Sigmoid colon (tissue), 7 donors: ENCODE data around the gene HLA-DMB. TPM values are rescaled to one million over a fixed set of nuclear protein-coding genes. Genes with fewer than 3 reads are reported as not detected.

Experiments
- DNase-seq: peaks from one replicate; pipeline ENCODE4 v3.0.0-alpha.2; 2019
- H3K27ac ChIP-seq, 4 donors: fragments of 200-600 bp; sonication (generic); one replicate each; pipeline ENCODE4 v1.5.1; 2016 to 2019; ENCODE audit warnings: mild to moderate bottlenecking in 1 of 4
- H3K27me3 ChIP-seq, 3 donors: fragments of 200-600 bp; sonication (generic); one replicate each; pipeline ENCODE4 v1.5.1; 2019; ENCODE audit warnings: mild to moderate bottlenecking in 1 of 3
- H3K36me3 ChIP-seq, 4 donors: fragments of 200-600 bp; sonication (generic); one replicate each; pipeline ENCODE4 v1.5.1; 2016 to 2019
- H3K4me1 ChIP-seq, 4 donors: fragments of 200-600 bp; sonication (generic); one replicate each; pipeline ENCODE4 v1.5.1; 2017 to 2019
- H3K4me3 ChIP-seq, 4 donors: fragments of 200-600 bp; sonication (generic); one replicate each; pipeline ENCODE4 v1.5.1; 2017 to 2019; ENCODE audit warnings: mild to moderate bottlenecking in 2 of 4, moderate library complexity in 1 of 4
- H3K9me3 ChIP-seq, 4 donors: fragments of 200-600 bp in 3 of 4; sonication (generic) in 3 of 4; one replicate each; pipeline versions ENCODE4 v1.5.1 to v1.6.1; 2013 to 2019
- CTCF ChIP-seq, 4 experiments: fragments of 450-650 bp in 3 of 4; fragments of 200-600 bp in 1 of 4; IDR thresholded peaks; one replicate each; pipeline ENCODE4 v1.5.1; 2016 to 2019; ENCODE audit warnings: antibody characterized with exemption in 4 of 4, mild to moderate bottlenecking in 3 of 4, moderate library complexity in 2 of 4
- EP300 ChIP-seq, 4 donors: sonication (generic); formaldehyde crosslinking; IDR thresholded peaks; one replicate each; pipeline ENCODE4 v1.6.1; 2017; ENCODE audit warnings: antibody characterized with exemption in 4 of 4
- POLR2A ChIP-seq, 2 donors: fragments of 450-650 bp; IDR thresholded peaks; one replicate each; pipeline ENCODE4 v1.6.1; 2016; ENCODE audit warnings: antibody characterized with exemption in 2 of 2, mild to moderate bottlenecking in 2 of 2, moderate library complexity in 2 of 2
- POLR2AphosphoS5 ChIP-seq, 4 donors: sonication (generic); formaldehyde crosslinking; IDR thresholded peaks; one replicate each; pipeline ENCODE4 v1.6.1; 2017; ENCODE audit warnings: antibody characterized with exemption in 4 of 4
- WGBS, 2 donors: extraction: QIAGEN DNeasy Blood & Tissue Kit; methylation state at CpG; one replicate each; pipeline ENCODE4 v1.1.7; 2013; 5-methylcytosine and 5-hydroxymethylcytosine counted together
- intact Hi-C: fragments of 100-400 bp; cut with DNase I; formaldehyde crosslinking; loops from one replicate; pipeline ENCODE4 v1.15.1; 2023
- polyA plus RNA-seq, 3 donors: library from polyadenylated mRNA; stranded (reverse); fragments of 200-250 nt; gene quantifications; one replicate each; pipeline ENCODE4 v1.2.3, GENCODE V29; 2013
- total RNA-seq, 4 donors: library from RNA; depleted of rRNA; stranded (reverse); fragments of >200 nt; gene quantifications; one replicate each; pipeline ENCODE4 v1.1.0, GENCODE V29; 2016
- donor health status: healthy with polysubstance abuse.
- donor health status: Bipolar disorder and iron deficiency.
- donor health status: healthy.

The HLA-DMB gene
- total and polyA plus RNA-seq, 7 donors: 10.2 to 108 (median 13.2) TPM

GRCh38 chr6:32960563-32960962 is 19.7 kb upstream of the HLA-DMB start:
- DNase-seq: no peak
- no peaks in the 10 kb centered on the region for H3K36me3 ChIP-seq
- no peaks in the 10 kb centered on the region for H3K27me3 ChIP-seq
- 55 to 90% methylated on average over 5 of the region's 5 CpGs for WGBS, 2 donors
- no peak overlapping the region for H3K27ac ChIP-seq
- intact Hi-C loops: no loop called here
- no peak overlapping the region for H3K4me3 ChIP-seq
- H3K9me3 ChIP-seq: no peaks in the 10 kb centered on the region
- H3K4me1 ChIP-seq: peaks cover 0 to 6% (median 0%) of the 10 kb centered on the region in 4 donors
- no peak for TF ChIP-seq CTCF (IDR thresholded peaks at IDR 0.05)
- TF ChIP-seq POLR2AphosphoS5 (IDR thresholded peaks at IDR 0.05): no peak
- TF ChIP-seq EP300 (IDR thresholded peaks at IDR 0.05): no peak
- TF ChIP-seq POLR2A (IDR thresholded peaks at IDR 0.05): no peak

GRCh38 chr6:32956176-32956575 is 15.3 kb upstream of the HLA-DMB start:
- TF ChIP-seq POLR2AphosphoS5 (IDR thresholded peaks at IDR 0.05) (no peak), CTCF (IDR thresholded peaks at IDR 0.05) (no peak), POLR2A (IDR thresholded peaks at IDR 0.05) (no peak), EP300 (IDR thresholded peaks at IDR 0.05) (no peak)
- Histone ChIP-seq H3K4me3 (no peak overlapping the region), H3K9me3 (no peaks in the 10 kb centered on the region), H3K27ac (no peak overlapping the region), H3K4me1 (peaks cover 0 to 12% (median 4%) of the 10 kb centered on the region in 4 donors), H3K27me3 (no peaks in the 10 kb centered on the region), H3K36me3 (no peaks in the 10 kb centered on the region)
- intact Hi-C loops: no loop called here
- WGBS, 2 donors: 76 to 87% methylated on average over 2 of the region's 2 CpGs
- DNase-seq: no peak

- Histone ChIP-seq H3K4me3 (no peak overlapping the region), H3K27ac (no peak overlapping the region), H3K36me3 (no peaks in the 10 kb centered on the region), H3K9me3 (no peaks in the 10 kb centered on the region), H3K4me1 (peaks cover 0 to 12% (median 4%) of the 10 kb centered on the region in 4 donors), H3K27me3 (no peaks in the 10 kb centered on the region)
- TF ChIP-seq EP300 (IDR thresholded peaks at IDR 0.05) (no peak), CTCF (IDR thresholded peaks at IDR 0.05) (peak in 1 of 4 experiments; percentile 13)
- WGBS, 2 donors: 12 to 30% methylated on average over 3 of the region's 3 CpGs
- intact Hi-C loops: no loop called here
- DNase-seq: no peak
Observed at GRCh38 chr6:32954986-32955802, 14.4 kb upstream of the HLA-DMB start.

- H3K4me3 ChIP-seq: no peak overlapping the region
- H3K27me3 ChIP-seq: no peaks in the 10 kb centered on the region
- no peak overlapping the region for H3K27ac ChIP-seq
- 88 to 91% methylated on average over 4 of the region's 4 CpGs for WGBS, 2 donors
- H3K36me3 ChIP-seq: no peaks in the 10 kb centered on the region
- H3K4me1 ChIP-seq: peaks cover 0 to 12% (median 4%) of the 10 kb centered on the region in 4 donors
- DNase-seq: no peak
- TF ChIP-seq EP300 (IDR thresholded peaks at IDR 0.05): no peak
- TF ChIP-seq POLR2A (IDR thresholded peaks at IDR 0.05): no peak
- no peak for TF ChIP-seq POLR2AphosphoS5 (IDR thresholded peaks at IDR 0.05)
- no peak for TF ChIP-seq CTCF (IDR thresholded peaks at IDR 0.05)
- H3K9me3 ChIP-seq: no peaks in the 10 kb centered on the region
- intact Hi-C loops: no loop called here
Observed at GRCh38 chr6:32954267-32954666, 13.4 kb upstream of the HLA-DMB start.
